GM19372 (cell line): ENCODE measurements around the gene TRIM61.
"Not testable (repeated sequence)": the region's sequence is repeated elsewhere in the genome, so short reads cannot be mapped to it uniquely, and the experiment has no call there.

Experiments used
- ATAC-seq: cut with Tn5 transposase; IDR thresholded peaks from one replicate; pipeline ENCODE4 v1.9.1; 2021; ENCODE audit warnings: mild to moderate bottlenecking, low read depth, moderate library complexity; ENCODE audit not compliant: unreplicated experiment

Gene TRIM61

DNA sequence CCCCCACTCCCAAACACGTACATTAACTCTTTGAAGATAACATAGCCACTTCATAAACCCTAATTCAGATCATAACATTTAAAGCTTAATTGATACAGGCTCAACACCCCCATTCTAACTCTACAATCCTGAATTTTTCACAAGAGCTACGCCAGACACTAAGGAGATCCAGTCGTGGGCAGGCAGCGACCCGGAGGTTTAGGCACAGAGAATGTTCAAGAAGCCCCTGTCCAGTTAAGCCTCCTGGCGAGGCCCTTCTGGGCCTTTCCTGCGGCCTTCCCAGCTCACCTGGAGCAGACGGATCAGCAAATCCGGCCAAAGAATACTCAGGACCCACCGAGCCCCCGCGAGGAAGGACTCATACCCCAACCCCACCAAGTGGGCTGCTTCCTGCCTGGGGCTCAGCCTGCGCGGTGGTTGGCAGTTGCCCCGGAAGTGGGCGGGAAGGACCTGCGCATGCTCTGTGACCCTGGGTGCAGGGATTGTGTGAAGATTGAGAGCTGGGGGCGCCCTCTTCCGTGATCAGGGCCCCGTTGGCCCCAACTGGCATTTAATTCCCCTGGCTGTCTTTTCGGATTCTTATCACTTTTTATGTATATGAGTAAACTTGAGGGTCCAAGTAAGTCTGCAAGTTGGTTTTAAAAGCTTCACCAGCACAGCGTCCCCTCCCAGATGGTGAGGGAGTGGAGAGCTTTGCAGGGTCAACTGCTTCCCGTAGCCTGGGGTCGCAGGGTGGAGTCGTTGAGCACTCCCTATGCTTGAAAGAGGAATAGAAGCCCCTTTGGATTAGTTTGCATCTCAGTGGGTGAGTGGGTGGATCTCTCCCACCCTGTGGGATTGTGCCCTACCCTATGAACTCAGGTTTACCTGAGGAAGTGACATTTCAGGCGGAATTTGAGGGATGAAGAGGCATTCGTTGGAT is at the start of gene TRIM61:
TRIM61 (minus strand) TSS at position 415 of the 922 bp plus-strand sequence. CDS start 7,655 bp downstream, outside the sequence.
- peak; percentile 97 for ATAC-seq

DNA sequence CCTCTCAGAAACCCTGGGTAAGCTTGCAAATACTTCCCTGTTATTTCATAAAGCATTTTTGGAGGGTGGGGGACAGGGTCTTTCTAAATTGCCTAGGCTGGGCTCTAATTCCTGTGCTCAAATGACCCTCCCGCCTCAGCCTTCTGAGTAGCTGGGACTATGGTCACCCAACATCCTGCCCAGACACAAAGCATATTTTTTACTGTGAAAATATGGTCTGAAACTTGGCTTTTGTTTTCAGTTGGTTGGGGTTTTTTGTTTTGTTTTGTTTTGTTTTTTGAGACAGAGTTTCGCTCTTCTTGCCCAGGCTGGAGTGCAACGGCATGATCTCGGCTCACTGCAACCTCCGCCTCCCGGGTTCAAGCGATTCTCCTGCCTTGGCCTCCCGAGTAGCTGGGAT is 48.3 kb upstream of the TRIM61 start:
- ATAC-seq, result not testable (repeated sequence)

DNA sequence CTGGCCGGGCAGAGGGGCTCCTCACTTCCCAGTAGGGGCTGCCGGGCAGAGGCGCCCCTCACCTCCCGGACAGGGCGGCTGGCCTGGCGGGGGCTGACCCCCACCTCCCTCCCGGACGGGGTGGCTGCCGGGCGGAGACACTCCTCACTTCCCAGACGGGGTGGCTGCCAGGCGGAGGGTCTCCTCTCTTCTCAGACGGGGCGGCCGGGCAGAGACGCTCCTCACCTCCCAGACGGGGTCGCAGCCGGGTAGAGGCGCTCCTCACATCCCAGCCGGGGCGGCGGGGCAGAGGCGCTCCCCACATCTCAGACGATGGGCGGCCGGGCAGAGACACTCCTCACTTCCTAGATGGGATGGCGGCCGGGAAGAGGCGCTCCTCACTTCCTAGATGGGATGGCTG is 42.5 kb upstream of the TRIM61 start:
- not testable (repeated sequence) for ATAC-seq

DNA sequence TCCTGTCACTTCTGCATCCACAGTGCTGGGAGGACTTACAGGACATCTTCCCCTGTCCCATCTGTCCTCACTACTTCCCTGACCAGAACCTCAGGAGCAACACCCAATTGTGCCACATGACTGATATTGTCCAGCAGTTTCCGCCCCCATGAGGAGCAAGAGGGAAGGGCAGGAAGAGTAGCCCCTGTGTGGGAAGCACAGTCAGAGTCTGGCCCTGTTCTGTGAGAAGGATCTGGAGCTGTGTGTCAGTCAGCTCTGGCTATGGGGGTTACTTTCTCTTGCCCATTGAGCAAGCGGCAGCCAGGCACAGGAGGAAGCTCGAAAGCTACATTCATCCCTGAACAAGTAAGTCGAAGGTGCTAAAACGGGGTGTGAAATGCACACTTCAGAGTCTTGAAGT is 39.5 kb upstream of the TRIM61 start:
- no peak for ATAC-seq

DNA sequence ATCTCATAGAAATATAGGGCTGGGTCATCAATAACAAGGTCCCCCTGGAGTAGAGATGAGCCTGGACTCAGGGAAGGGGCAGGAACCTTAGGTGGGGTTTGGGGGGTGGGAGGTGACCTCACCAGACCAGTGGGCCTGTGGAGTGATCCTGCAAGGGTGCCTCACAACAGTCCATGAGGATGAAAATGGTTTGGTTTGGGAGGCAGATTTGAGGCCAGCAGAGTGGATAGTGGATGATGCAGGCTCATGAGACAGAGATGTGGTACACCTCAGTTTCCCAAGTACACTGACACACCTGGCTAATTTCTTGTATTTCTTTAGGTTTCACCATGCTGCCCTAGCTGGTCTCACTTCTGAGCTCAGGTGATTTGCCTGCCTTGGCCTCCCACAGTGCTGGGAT is 36.2 kb upstream of the TRIM61 start:
- no peak for ATAC-seq

DNA sequence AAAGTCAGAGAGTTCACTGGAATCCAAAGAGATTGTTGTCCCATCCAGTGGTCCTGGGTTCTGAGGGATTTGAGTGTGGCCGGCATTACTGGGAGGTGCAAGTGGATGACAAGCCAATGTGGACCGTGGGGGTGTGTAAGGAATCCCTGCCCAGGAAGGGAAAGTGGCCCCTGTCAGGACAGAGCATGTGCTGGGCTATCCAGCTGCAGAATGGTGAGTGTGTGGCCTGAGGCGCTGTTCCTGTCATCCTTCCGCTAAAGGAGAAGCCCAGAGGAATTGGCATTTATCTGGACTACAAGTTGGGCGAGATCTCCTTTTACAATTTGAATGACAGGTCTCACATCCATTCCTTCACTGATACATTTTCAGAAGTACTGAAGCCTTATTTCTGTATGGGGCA is 33.9 kb upstream of the TRIM61 start:
- ATAC-seq, result no peak

DNA sequence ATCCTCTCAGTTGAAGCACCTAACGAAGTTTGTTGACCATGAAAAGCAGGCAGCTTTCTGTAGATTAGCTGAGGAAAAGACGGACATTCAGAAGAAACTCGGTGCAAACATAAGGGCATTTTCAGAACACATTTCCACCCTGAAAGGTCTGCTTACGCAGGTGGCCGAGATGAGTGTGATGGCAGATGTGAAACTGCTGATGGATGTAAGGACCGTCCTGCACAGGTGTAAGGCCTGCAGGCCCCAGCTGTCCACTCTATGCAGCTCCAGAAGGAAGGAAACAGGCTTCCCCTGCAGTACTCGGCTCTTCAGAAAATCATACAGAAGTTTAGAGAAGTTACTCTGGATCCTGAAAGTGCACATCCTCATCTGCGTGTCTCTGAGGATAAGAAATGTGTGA is 33.5 kb upstream of the TRIM61 start:
- no peak for ATAC-seq

DNA sequence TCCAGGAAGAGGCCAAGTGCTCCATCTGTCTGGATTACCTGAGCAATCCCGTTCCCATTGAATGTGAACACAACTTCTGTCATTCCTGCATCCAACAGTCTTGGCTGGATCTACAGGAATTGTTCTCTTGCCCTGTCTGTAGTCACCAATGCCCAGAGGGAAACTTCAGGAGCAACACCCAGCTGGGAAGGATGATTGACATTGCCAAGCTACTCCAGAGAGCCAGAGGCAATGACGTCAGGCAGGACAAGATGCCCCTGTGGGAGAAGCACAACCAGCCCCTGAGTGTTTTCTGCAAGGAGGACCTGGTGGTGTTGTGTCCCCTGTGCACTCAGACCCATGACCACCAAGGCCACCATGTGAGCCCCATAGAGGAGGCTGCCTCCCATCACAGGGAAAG is 33.0 kb upstream of the TRIM61 start:
- no peak for ATAC-seq

DNA sequence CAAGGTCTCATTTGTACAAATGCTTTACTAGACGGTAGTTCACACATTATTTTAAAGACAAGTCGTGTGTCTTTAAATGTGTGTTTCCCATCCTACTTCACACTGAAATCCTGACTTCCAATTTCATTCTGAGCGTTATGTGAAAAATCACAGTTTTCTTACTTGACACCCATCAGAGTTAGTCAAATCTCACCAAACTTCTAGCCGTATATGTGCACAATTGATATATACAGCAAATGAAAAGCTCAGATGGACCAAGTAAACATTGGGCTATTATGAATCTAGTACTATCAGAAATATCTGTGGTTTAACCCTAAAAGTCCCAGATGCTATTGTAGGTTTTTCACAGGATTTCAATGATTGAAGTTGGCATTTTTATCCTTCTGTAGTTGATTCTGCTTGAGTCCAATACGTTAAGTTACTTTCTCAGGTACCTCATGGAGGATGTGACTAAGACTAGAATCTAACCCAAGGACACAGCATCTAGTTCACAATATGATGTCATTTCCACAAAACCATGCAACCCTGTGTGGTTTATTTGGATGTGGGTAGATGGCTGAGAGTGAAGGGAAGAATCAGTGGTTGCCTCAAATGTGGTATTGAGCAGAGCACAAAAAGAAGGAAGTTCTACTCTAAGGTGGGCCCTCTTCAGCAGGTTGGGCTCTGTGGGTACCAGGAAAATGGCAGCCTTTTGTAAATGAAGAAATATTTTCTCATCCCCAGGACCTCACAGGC is 32.2 kb upstream of the TRIM61 start:
- no peak for ATAC-seq

DNA sequence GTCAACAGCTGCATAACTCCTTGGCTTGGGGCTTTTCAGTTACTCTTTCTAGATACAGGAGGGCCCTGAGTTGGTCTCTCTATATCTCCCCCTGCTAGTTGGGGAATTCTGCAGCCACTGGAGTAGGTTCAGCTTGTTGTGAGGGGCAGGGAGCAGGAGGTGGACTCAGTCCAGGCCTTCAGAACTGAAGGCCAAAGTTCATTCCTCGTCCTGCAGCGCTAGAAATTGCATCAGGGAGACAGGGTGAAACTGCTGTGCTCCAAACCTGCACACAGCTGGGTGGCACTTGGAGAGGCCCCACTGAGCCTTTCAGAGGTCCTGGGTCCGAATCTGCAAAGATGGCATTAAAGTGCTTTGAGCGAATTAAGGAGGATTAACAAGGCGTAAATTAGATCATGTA is 29.4 kb upstream of the TRIM61 start:
- no peak for ATAC-seq

DNA sequence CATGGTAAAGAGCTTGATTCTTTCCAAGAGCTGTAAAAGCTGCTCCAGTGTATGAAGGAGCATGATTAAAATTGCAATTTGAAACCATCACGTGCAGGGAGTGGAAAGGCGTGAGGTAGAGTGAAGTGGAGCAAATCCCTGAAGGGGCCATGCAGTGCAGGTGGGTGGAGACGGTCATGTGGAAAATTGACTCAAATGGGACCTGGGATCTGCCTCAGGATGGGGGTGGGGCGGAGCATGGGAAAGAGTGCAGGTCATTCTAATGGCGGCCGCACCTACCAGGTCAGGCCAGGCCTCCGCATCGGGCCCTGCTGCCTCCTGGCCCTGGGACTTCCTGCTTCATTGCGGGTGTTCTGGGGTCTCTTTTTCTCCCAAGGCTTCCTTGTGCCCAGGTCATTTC is 29.0 kb upstream of the TRIM61 start:
- no peak for ATAC-seq

DNA sequence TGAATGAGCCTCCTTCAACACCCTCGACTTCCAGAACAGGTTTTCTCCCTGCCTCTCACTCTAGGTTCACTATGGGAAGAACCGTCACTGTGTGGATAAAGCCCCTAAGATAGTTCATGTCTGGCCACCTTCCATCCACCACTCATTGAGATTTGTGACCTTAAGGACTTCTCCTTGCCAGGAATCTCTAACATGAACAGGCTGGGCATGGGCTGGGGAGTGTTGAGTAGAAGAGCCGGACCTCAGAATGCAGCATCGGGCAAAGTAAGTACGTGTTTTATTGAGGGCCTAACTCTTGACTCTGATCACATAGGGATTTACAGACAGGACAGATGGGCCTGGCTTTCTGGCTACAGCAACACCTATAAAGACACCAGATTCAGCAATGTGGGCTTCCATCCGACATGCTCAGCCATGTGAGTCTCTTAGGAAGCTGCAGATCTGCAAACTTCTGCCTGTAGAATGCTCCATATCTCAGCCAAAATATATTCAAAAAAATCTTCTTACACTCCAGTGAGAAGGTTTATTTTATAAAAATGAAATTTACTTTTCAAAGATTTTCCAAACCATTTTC is 28.0 kb upstream of the TRIM61 start:
- no peak for ATAC-seq

DNA sequence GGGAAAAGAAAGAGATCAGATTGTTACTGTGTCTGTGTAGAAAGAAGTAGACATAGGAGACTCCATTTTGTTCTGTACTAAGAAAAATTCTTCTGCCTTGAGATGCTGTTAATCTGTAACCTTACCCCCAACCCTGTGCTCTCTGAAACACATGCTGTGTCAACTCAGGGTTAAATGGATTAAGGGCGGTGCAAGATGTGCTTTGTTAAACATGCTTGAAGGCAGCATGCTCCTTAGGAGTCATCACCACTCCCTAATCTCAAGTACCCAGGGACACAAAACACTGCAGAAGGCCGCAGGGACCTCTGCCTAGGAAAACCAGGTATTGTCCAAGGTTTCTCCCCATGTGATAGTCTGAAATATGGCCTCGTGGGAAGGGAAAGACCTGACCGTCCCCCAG is 24.5 kb upstream of the TRIM61 start:
- ATAC-seq, result not testable (repeated sequence)

DNA sequence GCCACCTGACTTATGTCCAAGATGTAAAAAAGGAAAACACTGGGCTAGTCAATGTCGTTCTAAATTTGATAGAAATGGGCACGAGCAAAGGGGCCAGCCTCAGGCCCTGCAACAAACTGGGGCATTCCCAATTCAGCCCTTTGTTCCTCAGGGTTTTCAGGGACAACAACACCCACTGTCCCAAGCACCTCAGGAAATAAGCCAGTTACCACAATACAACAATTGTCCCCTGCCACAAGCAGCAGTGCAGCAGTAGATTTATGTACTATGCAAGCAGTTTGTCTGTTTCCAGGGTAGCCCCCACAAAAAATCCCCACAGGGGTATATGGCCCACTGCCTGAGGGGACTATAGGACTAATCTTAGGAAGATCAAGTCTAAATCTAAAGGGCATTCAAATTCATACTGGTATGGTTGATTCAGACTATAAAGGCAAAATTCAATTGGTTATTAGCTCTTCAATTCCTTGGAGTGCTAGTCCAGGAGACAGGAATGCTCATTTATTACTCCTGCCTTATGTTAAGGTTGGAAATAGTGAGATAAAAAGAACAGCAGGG is 21.1 kb upstream of the TRIM61 start:
- not testable (repeated sequence) for ATAC-seq

DNA sequence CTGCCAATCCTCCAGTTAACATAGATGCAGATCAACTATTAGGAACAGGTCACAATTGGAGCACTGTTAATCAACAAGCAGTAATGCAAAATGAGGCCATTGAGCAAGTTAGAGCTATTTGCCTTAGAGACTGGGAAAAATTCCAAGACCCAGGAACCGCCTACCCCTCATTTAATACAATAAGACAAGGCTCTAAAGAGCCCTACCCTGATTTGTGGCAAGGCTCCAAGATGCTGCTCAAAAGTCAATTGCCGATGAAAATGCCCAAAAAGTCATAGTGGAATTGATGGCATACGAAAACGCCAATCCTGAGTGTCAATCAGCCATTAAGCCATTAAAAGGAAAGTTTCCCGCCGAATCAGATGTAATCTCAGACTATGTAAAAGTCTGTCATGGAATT is 20.5 kb upstream of the TRIM61 start:
- no peak for ATAC-seq

DNA sequence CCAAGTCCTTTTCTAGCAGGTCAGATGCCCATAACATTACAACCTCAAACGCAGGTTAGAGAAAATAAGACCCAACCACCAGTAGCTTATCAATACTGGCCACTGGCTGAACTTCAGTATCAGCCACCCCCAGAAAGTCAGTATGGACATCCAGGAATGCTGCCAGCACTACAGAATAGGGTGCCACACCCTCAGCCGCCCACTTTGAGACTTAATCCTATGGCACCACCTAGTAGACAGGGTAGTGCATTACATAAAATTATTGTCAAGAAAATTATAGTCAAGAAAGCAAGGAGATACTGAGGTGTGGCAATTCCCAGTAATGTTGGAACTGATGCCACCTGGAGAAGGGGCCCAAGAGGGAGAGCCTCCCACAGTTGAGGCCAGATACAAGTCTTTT is 19.9 kb upstream of the TRIM61 start:
- no peak for ATAC-seq

DNA sequence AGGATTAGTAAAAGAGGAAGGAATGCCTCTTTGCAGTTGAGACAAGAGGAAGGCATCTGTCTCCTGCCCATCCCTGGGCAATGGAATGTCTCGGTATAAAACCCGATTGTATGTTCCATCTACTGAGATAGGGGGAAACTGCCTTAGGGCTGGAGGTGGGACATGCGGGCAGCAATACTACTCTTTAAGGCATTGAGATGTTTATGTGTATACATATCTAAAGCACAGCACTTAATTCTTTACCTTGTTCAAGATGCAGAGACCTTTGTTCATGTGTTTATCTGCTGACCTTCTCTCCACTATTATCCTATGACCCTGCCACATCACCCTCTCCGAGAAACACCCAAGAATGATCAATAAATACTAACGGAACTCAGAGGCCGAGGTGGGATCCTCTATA is 18.7 kb upstream of the TRIM61 start:
- ATAC-seq, result not testable (repeated sequence)

DNA sequence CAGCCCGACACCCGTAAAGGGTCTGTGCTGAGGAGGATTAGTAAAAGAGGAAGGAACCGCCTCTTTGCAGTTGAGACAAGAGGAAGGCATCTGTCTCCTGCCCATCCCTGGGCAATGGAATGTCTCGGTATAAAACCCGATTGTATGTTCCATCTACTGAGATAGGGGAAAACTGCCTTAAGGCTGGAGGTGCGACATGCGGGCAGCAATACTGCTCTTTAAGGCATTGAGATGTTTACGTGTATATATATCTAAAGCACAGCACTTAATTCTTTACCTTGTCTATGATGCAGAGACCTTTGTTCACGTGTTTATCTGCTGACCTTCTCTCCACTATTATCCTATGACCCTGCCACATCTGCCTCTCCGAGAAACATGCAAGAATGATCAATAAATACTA is 13.3 kb upstream of the TRIM61 start:
- ATAC-seq, result not testable (repeated sequence)

DNA sequence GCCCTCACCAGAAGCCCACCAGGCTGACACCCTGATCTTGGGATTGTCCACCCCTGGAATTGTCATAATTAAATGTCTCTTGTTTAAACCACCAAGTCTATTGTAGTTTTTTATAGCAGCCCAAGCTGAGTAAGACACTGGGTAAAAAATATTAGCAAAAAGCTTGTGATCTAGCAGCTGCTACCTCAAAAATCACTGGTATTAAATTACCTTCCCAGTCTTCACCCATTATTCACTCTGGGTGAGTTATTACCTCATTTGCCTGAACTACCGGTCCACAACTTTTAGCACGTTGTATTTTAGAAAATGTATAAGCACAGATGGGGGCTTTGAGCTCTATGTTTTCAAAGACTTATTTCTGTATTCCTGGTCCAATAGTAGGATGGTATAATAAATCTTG is 12.0 kb upstream of the TRIM61 start:
- no peak for ATAC-seq

DNA sequence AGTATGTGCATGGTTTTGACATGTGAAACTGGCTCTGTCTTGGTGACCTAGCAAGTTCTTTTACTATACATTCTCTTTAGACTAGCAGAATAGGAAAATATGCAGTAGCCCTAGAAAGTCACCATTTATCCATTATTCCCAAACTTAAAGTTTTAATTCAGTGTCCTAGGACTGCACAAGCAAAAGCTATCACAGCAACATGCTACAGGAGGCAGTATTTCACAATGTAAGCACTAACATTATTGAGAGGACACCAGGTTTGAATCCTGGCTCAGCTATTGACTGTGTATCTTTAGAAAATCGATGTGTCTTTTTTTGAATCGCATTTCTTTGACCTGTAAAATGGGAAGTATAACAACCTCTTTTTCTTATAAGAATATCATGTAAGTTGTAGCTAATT is 5.5 kb downstream of the TRIM61 start:
- not testable (repeated sequence) for ATAC-seq

DNA sequence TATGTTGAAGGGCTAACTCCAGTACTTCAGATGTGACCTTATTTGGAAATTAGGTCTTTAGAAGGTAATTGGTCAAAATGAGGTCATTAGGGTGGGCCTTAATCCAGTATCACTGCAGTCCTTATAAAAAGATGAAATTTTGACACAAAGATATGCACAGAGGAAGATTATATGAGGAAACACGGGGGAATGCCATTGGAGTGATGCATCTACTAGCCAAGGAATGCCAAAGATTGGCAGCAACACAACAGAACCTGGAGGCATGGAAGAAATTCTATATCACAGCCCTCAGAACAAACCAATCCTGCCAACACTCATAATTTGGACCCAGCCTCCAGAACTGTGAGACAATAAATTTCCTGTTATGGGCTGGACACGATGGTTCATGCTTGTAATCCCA is 17.6 kb downstream of the TRIM61 start:
- no peak for ATAC-seq
